Gastrocnemius medialis (tissue), 4 donors: ENCODE results near the gene SAPCD1.

Experiments used
- POLR2A ChIP-seq, 2 donors: fragments of 450-650 bp; IDR thresholded peaks; one replicate each; pipeline ENCODE4 v1.6.1; 2017; ENCODE audit warnings: antibody characterized with exemption in 2 of 2, mild to moderate bottlenecking in 2 of 2, moderate library complexity in 2 of 2
- TF ChIP-seq, protein P1 (sequence below), 5 experiments: fragments of 450-650 bp in 3 of 5; fragments of 200-600 bp in 2 of 5; sonication (generic) in 2 of 5; IDR thresholded peaks in 4 of 5; conservative IDR thresholded peaks in 1 of 5; 1 replicate in 4 of 5; 2 replicates in 1 of 5; pipeline ENCODE4 v1.5.1; 2016 to 2019; ENCODE audit warnings: antibody characterized with exemption in 5 of 5, mild to moderate bottlenecking in 3 of 5, moderate library complexity in 3 of 5

DNA sequence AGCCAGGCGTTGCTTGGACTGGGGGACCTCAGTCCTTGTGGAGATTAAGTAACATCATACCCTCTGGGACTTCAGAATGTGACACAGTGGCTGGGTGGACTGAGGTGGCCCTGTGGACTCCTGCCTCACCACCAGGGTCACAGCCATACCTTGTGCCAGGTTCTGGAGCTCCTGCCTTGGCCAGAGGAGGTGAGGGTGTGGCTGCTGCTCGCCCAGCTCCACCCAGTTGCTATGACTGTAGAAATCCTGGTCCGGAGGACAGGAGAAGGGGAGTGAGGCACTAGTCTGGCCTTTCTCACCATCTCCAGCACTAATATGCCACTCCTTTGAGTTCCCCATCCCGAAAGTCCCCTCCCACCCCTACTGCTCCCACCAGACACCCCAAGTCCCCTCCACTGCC is 12.7 kb downstream of the SAPCD1 start:
- TF ChIP-seq, protein P1, sequence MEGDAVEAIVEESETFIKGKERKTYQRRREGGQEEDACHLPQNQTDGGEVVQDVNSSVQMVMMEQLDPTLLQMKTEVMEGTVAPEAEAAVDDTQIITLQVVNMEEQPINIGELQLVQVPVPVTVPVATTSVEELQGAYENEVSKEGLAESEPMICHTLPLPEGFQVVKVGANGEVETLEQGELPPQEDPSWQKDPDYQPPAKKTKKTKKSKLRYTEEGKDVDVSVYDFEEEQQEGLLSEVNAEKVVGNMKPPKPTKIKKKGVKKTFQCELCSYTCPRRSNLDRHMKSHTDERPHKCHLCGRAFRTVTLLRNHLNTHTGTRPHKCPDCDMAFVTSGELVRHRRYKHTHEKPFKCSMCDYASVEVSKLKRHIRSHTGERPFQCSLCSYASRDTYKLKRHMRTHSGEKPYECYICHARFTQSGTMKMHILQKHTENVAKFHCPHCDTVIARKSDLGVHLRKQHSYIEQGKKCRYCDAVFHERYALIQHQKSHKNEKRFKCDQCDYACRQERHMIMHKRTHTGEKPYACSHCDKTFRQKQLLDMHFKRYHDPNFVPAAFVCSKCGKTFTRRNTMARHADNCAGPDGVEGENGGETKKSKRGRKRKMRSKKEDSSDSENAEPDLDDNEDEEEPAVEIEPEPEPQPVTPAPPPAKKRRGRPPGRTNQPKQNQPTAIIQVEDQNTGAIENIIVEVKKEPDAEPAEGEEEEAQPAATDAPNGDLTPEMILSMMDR (IDR thresholded peaks at IDR 0.05 in 4 of 5, conservative IDR thresholded peaks at IDR 0.05 in 1 of 5): no peak
- TF ChIP-seq POLR2A (IDR thresholded peaks at IDR 0.05): no peak
